Choroid plexus epithelial cell (primary cell): ENCODE measurements around the gene HNRNPF.
A peak's percentile ranks its signal among the peaks of the same experiment; 100 is the strongest.

ENCODE experiments used
- DNase-seq: peaks from one replicate; pipeline ENCODE4 v3.0.0-alpha.2; 2010; ENCODE audit warnings: low read depth
- H3K4me3 ChIP-seq: 2 replicates; pipeline ENCODE4 v1.5.1; 2011; ENCODE audit warnings: low read depth, mild to moderate bottlenecking, control low read depth, low read length, moderate library complexity
- TF ChIP-seq, protein P1 (sequence below): conservative IDR thresholded peaks from 2 replicates; pipeline ENCODE4 v1.5.1; 2011; ENCODE audit warnings: low read depth, mild to moderate bottlenecking, control low read depth, inconsistent platforms, low read length, moderate library complexity

Gene HNRNPF

DNA sequence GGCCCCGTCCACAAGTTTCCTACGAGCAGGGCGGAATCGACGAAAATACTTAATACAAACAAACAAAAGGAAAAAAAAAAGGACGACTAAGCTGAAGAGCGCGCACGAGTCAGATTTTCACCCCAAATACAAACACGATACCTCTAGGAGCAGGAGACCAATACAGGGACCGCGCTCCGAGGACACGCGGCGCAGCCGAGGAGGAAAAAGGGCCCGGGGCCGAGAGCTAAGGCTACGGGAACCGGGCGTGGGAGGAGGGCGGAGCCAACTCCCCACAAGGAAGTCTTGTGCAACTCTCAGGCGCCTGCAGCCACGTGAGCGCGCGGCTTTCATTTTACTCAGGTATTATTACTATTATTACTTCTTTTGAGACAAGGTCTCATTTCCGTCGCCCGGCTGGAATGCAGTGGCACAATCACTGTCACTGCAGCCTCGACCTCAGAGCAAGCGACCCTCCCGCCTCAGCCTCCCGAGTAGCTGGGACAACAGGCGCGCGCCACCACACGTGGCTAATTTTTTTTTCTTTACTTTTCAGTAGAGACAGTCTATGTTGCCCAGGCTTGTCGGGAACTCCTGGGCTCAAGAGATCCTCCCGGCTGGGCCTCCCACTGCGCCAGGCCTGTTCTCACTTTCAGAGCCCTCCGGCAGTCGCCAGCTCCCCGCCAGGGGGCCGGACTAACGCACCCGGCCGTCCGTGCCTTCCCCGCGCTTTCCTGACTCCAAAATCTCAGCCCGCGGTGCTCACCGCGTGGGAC lies 1.2 kb downstream of the HNRNPF start:
- peak overlapping the region; percentile 85 for H3K4me3 ChIP-seq
- TF ChIP-seq, protein P1, sequence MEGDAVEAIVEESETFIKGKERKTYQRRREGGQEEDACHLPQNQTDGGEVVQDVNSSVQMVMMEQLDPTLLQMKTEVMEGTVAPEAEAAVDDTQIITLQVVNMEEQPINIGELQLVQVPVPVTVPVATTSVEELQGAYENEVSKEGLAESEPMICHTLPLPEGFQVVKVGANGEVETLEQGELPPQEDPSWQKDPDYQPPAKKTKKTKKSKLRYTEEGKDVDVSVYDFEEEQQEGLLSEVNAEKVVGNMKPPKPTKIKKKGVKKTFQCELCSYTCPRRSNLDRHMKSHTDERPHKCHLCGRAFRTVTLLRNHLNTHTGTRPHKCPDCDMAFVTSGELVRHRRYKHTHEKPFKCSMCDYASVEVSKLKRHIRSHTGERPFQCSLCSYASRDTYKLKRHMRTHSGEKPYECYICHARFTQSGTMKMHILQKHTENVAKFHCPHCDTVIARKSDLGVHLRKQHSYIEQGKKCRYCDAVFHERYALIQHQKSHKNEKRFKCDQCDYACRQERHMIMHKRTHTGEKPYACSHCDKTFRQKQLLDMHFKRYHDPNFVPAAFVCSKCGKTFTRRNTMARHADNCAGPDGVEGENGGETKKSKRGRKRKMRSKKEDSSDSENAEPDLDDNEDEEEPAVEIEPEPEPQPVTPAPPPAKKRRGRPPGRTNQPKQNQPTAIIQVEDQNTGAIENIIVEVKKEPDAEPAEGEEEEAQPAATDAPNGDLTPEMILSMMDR = peak; percentile 67

DNA sequence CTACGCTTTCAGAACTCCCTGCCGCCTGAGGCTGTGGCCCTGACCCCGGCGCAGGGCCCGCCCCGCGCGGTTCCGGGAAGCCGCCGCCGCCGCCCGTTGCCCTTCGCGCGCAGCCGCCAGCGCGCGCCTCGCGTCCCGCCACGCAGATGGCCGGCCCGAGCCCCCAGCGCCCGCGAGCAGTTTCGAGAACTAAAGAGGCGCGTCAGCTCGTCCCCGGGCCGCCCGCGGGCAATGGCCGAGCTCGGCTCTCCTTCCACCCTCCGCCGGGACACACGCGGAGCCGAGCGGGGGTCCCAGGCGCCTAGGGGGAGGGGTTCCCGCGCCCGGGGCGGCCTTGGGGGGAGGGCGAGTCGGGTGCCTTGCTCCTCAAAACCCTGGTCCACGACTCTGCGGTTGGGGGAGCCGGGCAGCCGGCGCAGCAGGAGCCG lies 1.8 kb downstream of the HNRNPF start:
- TF ChIP-seq, protein P1 = no peak
- H3K4me3 ChIP-seq = peak overlapping the region; percentile 85
- DNase-seq = peak; percentile 50

More for the DNA sequence above, 1.2 kb downstream of the HNRNPF start:
- DNase-seq = peak; percentile 94

DNA sequence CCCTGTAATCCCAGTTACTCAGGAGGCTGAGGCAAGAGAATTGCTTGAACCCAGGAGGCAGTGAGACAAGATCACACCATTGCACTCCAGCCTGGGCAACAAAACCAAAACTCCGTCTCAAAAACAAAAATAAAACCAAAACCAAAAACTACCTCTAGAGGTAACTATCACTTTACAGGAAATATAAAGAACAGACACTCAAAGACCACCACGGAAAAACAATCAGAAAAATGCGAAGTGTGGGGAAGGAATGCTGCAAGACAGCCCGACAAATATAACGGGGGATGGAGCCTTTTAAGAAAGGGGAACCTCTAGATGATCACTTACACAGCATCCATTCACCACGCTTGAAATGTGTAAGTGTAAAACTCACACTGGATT lies 4.3 kb downstream of the HNRNPF start:
- TF ChIP-seq, protein P1 = no peak
- DNase-seq = no peak
- H3K4me3 ChIP-seq = no peak overlapping the region

DNA sequence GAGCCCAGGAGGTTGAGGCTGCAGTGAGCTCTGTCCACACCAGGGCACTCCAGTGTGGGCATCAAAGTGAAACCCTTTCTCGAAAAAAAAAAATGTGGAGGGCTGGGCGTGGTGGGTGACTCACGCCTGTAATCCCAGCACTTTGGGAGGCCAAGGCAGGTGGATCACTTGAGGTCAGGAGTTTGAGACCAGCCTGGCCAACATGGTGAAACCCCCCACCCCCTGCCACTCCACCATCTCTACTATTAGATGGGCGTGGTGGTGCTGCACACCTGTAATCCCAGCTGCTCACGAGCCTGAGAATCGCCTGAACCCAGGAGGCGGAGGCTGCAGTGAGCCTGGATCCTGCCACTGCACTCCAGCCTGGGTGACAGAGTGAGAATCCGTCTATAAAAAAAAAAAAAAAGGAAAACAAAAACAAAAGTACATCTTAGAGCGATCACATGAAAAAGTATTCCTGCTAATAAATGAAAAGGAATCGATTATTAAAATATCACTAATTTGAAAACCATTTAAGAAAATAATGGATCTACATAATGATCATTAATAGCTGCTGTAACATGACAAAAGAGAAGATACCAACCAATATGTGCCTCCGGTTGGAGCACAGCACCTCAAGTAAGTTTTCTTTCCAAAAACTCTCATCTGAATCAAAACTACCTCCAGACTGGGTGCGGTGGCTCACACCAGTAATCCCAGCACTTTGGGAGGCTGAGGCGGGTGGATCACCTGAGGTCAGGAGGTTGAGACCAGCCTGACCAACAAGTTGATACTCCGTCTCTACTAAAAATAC lies 4.9 kb downstream of the HNRNPF start:
- no peak overlapping the region for H3K4me3 ChIP-seq
- no peak for DNase-seq
- TF ChIP-seq, protein P1 = no peak

DNA sequence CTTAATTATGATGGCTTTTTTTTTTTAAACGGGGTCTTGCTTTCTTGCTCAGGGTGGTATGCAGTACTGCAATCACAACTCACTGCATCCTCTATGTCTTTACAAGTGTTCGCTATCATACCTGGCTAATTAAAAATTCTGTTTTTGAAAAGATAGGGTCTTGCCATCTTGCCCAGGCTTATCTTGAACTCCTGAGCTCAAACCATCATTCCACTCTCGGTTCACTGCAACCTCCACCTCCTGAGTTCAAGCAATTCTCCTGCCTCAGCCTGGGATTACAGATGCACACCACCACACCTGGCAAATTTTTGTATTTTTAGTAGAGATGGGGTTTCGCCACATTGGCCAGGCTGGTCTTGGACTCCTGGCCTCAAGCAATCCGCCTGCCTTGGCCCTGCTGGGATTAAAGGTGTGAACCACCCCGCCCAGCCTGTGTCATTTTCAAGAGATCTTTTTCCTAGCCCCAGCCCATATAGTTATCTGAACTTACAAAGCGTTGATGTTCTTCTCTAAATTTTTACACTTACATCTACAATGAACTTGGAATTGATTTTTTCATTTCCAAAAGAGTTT lies 6.0 kb downstream of the HNRNPF start:
- DNase-seq = no peak
- no peak overlapping the region for H3K4me3 ChIP-seq
- TF ChIP-seq, protein P1 = no peak

DNA sequence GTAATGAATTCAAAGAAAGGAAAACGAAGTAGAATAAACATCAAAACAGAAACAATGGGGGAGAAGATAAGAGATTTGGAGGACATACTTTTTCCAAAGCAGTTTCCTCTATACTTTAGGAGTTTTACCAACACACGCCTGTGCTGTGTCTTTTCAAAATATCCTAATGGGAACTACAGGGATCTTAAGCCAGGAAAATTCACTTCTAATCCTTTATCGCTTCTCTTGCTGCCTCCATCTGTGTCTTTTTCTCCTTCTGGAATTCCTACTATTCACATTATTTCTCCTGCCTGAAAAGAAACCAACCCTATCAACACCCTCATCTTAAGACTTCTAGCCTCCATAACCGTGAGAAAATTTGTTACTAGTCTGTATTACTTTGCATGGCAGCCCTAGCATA lies 6.8 kb downstream of the HNRNPF start:
- DNase-seq = no peak
- TF ChIP-seq, protein P1 = no peak

More for the DNA sequence above, 6.8 kb downstream of the HNRNPF start:
- H3K4me3 ChIP-seq = no peak overlapping the region
